HCT116 (cell line): ENCODE data around the gene RBMY1J.
"Not testable (repeated sequence)": the region's sequence is repeated elsewhere in the genome, so short reads cannot be mapped to it uniquely, and the experiment has no call there.

Experiments used
- YY1 ChIP-seq: IDR thresholded peaks from 2 replicates; pipeline ENCODE4 v1.6.1; 2011; ENCODE audit warnings: low read length, low read depth, moderate library complexity, mild to moderate bottlenecking; ENCODE audit not compliant: insufficient replicate concordance; ENCODE audit errors: extremely low read depth
- ZNF274 ChIP-seq: fragments of 200-500 bp; sonication (Bioruptor generic); IDR thresholded peaks from 2 replicates; pipeline ENCODE4 v1.6.1; 2014; ENCODE audit warnings: mild to moderate bottlenecking, low read depth, low read length, inconsistent platforms
- TF ChIP-seq, protein P1 (sequence below): IDR thresholded peaks from 2 replicates; pipeline ENCODE4 v1.6.1; 2012
- TF ChIP-seq, protein P2 (sequence below), 3 experiments: fragments of 200-600 bp in 1 of 3; sonication (generic) in 1 of 3; IDR thresholded peaks in 2 of 3; conservative IDR thresholded peaks in 1 of 3; 2 replicates each; pipeline ENCODE4 v1.5.1; 2012 to 2017; ENCODE audit warnings: low read depth in 2 of 3, low read length in 2 of 3, antibody characterized with exemption in 1 of 3, borderline replicate concordance in 1 of 3, control low read depth in 1 of 3, mild to moderate bottlenecking in 1 of 3, mixed read lengths in 1 of 3, mixed run types in 1 of 3, moderate library complexity in 1 of 3; ENCODE audit not compliant: insufficient read depth in 1 of 3

DNA sequence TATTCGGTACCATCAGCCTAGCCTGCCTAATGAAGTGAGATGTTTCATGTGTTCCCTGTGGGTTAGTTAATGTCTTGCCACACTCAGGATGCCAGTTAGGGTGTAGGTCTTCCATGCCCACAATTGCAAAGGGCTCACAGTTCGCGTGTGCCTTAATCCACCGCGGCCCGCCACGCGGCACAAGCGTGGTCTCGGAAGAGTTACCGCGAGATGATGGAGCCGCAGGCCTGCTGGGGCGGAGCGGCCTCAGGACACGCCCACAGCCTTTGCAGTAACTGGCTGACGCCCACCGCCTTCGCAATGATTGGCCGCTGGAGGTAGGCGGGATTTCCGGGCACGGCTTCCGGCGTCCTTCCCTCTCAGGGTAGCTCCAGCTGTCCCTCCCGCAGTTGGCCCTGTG is at the start of gene RBMY1J:
- not testable (repeated sequence) for TF ChIP-seq YY1, ZNF274
- TF ChIP-seq, protein P1, sequence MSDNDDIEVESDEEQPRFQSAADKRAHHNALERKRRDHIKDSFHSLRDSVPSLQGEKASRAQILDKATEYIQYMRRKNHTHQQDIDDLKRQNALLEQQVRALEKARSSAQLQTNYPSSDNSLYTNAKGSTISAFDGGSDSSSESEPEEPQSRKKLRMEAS = not testable (repeated sequence)
- TF ChIP-seq, protein P2, sequence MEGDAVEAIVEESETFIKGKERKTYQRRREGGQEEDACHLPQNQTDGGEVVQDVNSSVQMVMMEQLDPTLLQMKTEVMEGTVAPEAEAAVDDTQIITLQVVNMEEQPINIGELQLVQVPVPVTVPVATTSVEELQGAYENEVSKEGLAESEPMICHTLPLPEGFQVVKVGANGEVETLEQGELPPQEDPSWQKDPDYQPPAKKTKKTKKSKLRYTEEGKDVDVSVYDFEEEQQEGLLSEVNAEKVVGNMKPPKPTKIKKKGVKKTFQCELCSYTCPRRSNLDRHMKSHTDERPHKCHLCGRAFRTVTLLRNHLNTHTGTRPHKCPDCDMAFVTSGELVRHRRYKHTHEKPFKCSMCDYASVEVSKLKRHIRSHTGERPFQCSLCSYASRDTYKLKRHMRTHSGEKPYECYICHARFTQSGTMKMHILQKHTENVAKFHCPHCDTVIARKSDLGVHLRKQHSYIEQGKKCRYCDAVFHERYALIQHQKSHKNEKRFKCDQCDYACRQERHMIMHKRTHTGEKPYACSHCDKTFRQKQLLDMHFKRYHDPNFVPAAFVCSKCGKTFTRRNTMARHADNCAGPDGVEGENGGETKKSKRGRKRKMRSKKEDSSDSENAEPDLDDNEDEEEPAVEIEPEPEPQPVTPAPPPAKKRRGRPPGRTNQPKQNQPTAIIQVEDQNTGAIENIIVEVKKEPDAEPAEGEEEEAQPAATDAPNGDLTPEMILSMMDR (IDR thresholded peaks at IDR 0.05 in 2 of 3, conservative IDR thresholded peaks at IDR 0.05 in 1 of 3; ENCODE audit: borderline replicate concordance in 1 of 3, insufficient read depth in 1 of 3, low read depth in 2 of 3, low read length in 2 of 3) = not testable (repeated sequence)
